ENCODE results near the gene TSSK2. TPM values are rescaled to one million over a fixed set of nuclear protein-coding genes. Genes with fewer than 3 reads are reported as not detected.
A peak's percentile ranks its signal among the peaks of the same experiment; 100 is the strongest.

Gene TSSK2
- total and polyA plus RNA-seq, 2 of the 8 experiments (the other 6 are each of a cell fraction or from before 2014, with no cell fraction given), result not detected

DNA sequence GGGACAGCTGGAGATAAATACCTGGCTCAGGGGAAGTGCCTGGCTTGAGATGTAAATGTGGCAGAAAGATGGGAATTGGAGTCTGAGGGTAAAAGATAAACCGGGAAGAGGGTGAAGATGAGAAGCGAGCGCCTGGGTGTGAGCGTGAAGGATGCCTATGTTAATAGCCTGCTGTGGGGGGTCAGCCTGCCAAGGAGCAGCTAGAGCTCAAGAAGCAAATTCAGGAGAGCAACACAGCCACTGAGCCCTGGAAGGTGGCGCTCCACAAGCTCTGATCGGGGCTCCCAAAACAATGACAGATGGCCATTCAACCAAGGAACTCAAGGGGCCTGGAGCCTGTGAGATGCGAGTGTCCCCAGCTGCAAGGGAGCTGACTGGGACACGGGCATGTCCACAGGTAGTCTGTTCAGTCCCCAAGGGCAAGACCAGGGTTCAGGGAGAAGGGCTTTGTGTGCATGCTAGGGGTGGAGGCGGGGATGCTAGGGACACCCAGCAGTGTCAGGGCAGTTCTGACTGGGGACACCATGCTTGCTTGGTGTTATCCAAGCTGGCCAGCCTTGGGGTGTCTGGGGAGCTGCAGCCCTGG lies 16.2 kb downstream of the TSSK2 start:
- Histone ChIP-seq H3K14ac (ENCODE audit: insufficient read length) (no peak overlapping the region), H2BK5ac (ENCODE audit: low read depth, low read length) (0 out of 2 replicates have a peak overlapping the region, but pooled peaks have one; percentile 9), H3K27ac (ENCODE audit: low read depth, low read length) (no peak overlapping the region), H2BK20ac (ENCODE audit: low read length) (no peak overlapping the region), H3K4me2 (ENCODE audit: insufficient read depth in 1 of 2, low read depth in 2 of 2, low read length in 2 of 2) (peak overlapping the region in 1 of 2 experiments; percentile 34; a peak in 2 of 4 replicates), H3K4ac (replicated peaks; ENCODE audit: insufficient read length, low read depth, low read length) (no peak overlapping the region), H4K8ac (ENCODE audit: extremely low read depth, insufficient read depth, low read length) (no peak overlapping the region), H3K79me2 (ENCODE audit: control insufficient read depth in 1 of 2, insufficient read depth in 2 of 2, low read length in 2 of 2) (peaks cover 0 to 10% of the 10 kb centered on the region in 2 experiments; a peak in 2 of 4 replicates), H3K18ac (ENCODE audit: extremely low read depth, low read length) (no peak overlapping the region), H3K36me3 (ENCODE audit: control insufficient read depth in 2 of 4, insufficient read depth in 4 of 4, low read length in 3 of 4) (peaks cover 2 to 12% (median 3%) of the 10 kb centered on the region in 4 experiments; a peak in 3 of 8 replicates), H3K27me3 (replicated peaks in 1 of 4; ENCODE audit: control insufficient read depth in 3 of 4, extremely low read depth in 1 of 4, insufficient read depth in 3 of 4, low read length in 3 of 4) (peaks cover 49 to 62% (median 55%) of the 10 kb centered on the region in 4 experiments), H3K23ac (ENCODE audit: insufficient read length) (no peak overlapping the region), H3K23me2 (ENCODE audit: low read depth, low read length) (peaks cover 12% of the 10 kb centered on the region; the same call in 1 of the 2 replicates), H2AFZ (ENCODE audit: low read length) (no peak overlapping the region), H3K4me3 (ENCODE audit: extremely low read depth in 1 of 4, insufficient read depth in 2 of 4, low read depth in 3 of 4, low read length in 4 of 4) (no peak overlapping the region), H3K4me1 (replicated peaks in 1 of 4; ENCODE audit: control insufficient read depth in 3 of 4, insufficient read depth in 4 of 4, low read length in 3 of 4) (peaks cover 0 to 12% (median 6%) of the 10 kb centered on the region in 4 experiments; a peak in 5 of 7 replicates), H2BK12ac (ENCODE audit: low read depth, low read length) (peak overlapping the region; percentile 22), H3K9ac (replicated peaks in 1 of 4; ENCODE audit: extremely low read depth in 1 of 4, low read depth in 3 of 4, low read length in 3 of 4) (no peak overlapping the region), H3K9me3 (ENCODE audit: insufficient read depth in 2 of 2, low read depth in 1 of 2, low read length in 1 of 2) (0 out of 4 replicates have a peak, but pooled peaks cover 0 to 6% of the 10 kb centered on the region in 2 experiments), H2BK15ac (ENCODE audit: low read length) (no peak overlapping the region), H3K56ac (replicated peaks; ENCODE audit: insufficient read length, low read depth, low read length) (no peak overlapping the region), H2BK120ac (replicated peaks; ENCODE audit: low read depth, low read length) (no peak overlapping the region), H4K5ac (ENCODE audit: insufficient read length, low read depth, low read length) (no peak overlapping the region), H4K20me1 (replicated peaks in 1 of 2; ENCODE audit: control insufficient read depth in 1 of 2, insufficient read depth in 2 of 2, low read length in 2 of 2) (peaks cover 2 to 11% of the 10 kb centered on the region in 2 experiments), H2AK5ac (ENCODE audit: low read depth, low read length) (no peak overlapping the region), H3K79me1 (ENCODE audit: low read depth, low read length) (no peaks in the 10 kb centered on the region; the same call in 1 of the 2 replicates), H4K91ac (replicated peaks; ENCODE audit: insufficient read length, low read length) (no peak overlapping the region)
- FAIRE-seq, result peak; percentile 36
- CTCF ChIA-PET (ENCODE audit: partially characterized antibody), result interaction anchor here (0.6 to 5.0 kb wide), 11 partner anchors 9 to 137 kb away, joined by 3 to 37 read pairs (median 6); partner anchors contain the start of genes DGCR2 and SLC25A1
- 40% methylated on average over 6 of the region's 9 CpGs; no CpG with 5 or more reads in 1 of the 2 experiments for WGBS, 2 experiments (ENCODE audit: extremely low coverage in 1 of 2, insufficient coverage in 1 of 2, insufficient read length in 1 of 2, insufficient replicate concordance in 2 of 2, low coverage in 1 of 2, low lambda C conversion rate in 2 of 2, missing lambda C conversion rate in 1 of 2)
- DNase-seq (ENCODE audit: low read depth in 1 of 2, low spot score in 2 of 2), result no peak
- TF ChIP-seq, protein P1, sequence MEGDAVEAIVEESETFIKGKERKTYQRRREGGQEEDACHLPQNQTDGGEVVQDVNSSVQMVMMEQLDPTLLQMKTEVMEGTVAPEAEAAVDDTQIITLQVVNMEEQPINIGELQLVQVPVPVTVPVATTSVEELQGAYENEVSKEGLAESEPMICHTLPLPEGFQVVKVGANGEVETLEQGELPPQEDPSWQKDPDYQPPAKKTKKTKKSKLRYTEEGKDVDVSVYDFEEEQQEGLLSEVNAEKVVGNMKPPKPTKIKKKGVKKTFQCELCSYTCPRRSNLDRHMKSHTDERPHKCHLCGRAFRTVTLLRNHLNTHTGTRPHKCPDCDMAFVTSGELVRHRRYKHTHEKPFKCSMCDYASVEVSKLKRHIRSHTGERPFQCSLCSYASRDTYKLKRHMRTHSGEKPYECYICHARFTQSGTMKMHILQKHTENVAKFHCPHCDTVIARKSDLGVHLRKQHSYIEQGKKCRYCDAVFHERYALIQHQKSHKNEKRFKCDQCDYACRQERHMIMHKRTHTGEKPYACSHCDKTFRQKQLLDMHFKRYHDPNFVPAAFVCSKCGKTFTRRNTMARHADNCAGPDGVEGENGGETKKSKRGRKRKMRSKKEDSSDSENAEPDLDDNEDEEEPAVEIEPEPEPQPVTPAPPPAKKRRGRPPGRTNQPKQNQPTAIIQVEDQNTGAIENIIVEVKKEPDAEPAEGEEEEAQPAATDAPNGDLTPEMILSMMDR (IDR thresholded peaks at IDR 0.05; ENCODE audit: control extremely low read depth in 1 of 3, insufficient read depth in 1 of 3, low read depth in 1 of 3, low read length in 3 of 3), result peak in 1 of 3 experiments; percentile 29; a peak in 1 of 4 replicates
- TF ChIP-seq FOSL1 (IDR thresholded peaks at IDR 0.05; ENCODE audit: insufficient read depth, low read depth, low read length) (no peak), RAD21 (IDR thresholded peaks at IDR 0.05 in 1 of 2, conservative IDR thresholded peaks at IDR 0.05 in 1 of 2; ENCODE audit: low read depth in 2 of 2, low read length in 2 of 2) (0 out of 4 replicates have a peak, but pooled peaks of 1 of the 2 experiments have one; percentile 6)
- POLR2A ChIA-PET (ENCODE audit: partially characterized antibody), result interaction anchor here (1.1 to 2.3 kb wide), 4 partner anchors 11 to 24 kb away, joined by 3 to 7 read pairs (median 4); no protein-coding TSS in a partner anchor

All from H1 (cell line).